ENCODE results near the gene SIN3B.

Gene SIN3B

GRCh38 chr19:16920816-16921529 lies 91.8 kb downstream of the SIN3B start:
- no peaks in the 10 kb centered on the region for H3K9me3 ChIP-seq (ENCODE audit: control insufficient read depth, insufficient read depth, low read depth, low read length)
- CTCF ChIA-PET: interaction anchor here (0.6 to 0.7 kb wide), 2 partner anchors 26 to 533 kb away, joined by 3 to 6 read pairs; no protein-coding TSS in a partner anchor
- no peak overlapping the region for H3K4me3 ChIP-seq (ENCODE audit: low read depth, low read length)
- H3K36me3 ChIP-seq (ENCODE audit: control insufficient read depth in 2 of 2, insufficient read depth in 1 of 2, low read length in 2 of 2): no peaks in the 10 kb centered on the region
- POLR2A ChIA-PET: interaction anchor here (1.0 kb wide), 1 partner anchor 15 kb away, joined by 8 read pairs; no protein-coding TSS in a partner anchor
- no peak overlapping the region for H3K27ac ChIP-seq (ENCODE audit: extremely low read depth, low read depth, low read length)
- H3K4me1 ChIP-seq (ENCODE audit: control insufficient read depth, insufficient read depth, low read length): no peaks in the 10 kb centered on the region
- TF ChIP-seq ZNF169 (tag by site-specific recombination; IDR thresholded peaks at IDR 0.05) (no peak), GLIS1 (tag by site-specific recombination; IDR thresholded peaks at IDR 0.05) (peak; percentile 77), ZNF488 (tag by site-specific recombination; IDR thresholded peaks at IDR 0.05) (no peak), YY2 (tag by site-specific recombination; IDR thresholded peaks at IDR 0.05) (no peak), PRDM10 (tag by site-specific recombination; IDR thresholded peaks at IDR 0.05) (peak; percentile 63), ZSCAN16 (tag by site-specific recombination; IDR thresholded peaks at IDR 0.05) (no peak), ZBTB20 (tag by site-specific recombination; IDR thresholded peaks at IDR 0.05) (no peak), YY1 (tag by site-specific recombination; IDR thresholded peaks at IDR 0.05) (no peak), ZNF302 (tag by site-specific recombination; IDR thresholded peaks at IDR 0.05; ENCODE audit: low read depth) (no peak), BCL6B (tag by site-specific recombination; IDR thresholded peaks at IDR 0.05) (no peak), KLF9 (tag by site-specific recombination; IDR thresholded peaks at IDR 0.05; ENCODE audit: low read depth) (no peak), SETDB1 (IDR thresholded peaks at IDR 0.05; ENCODE audit: insufficient read length, low read length) (no peak), ZNF121 (tag by site-specific recombination; IDR thresholded peaks at IDR 0.05) (no peak), ZNF792 (tag by site-specific recombination; IDR thresholded peaks at IDR 0.05) (no peak), ZNF548 (tag by site-specific recombination; IDR thresholded peaks at IDR 0.05) (no peak), ZNF133 (tag by site-specific recombination; IDR thresholded peaks at IDR 0.05) (no peak), ZNF19 (tag by site-specific recombination; IDR thresholded peaks at IDR 0.05; ENCODE audit: low read depth) (no peak), ZNF112 (tag by site-specific recombination; IDR thresholded peaks at IDR 0.05) (no peak), ZNF658 (tag by site-specific recombination; IDR thresholded peaks at IDR 0.05) (no peak), ZBTB11 (tag by site-specific recombination; conservative IDR thresholded peaks at IDR 0.05; ENCODE audit: low read depth) (no peak), ZFP3 (tag by site-specific recombination; IDR thresholded peaks at IDR 0.05; ENCODE audit: low read depth) (no peak), BCL11A (tag by site-specific recombination; IDR thresholded peaks at IDR 0.05; ENCODE audit: low read depth) (no peak), ZNF747 (tag by site-specific recombination; IDR thresholded peaks at IDR 0.05) (no peak), KLF16 (tag by site-specific recombination; IDR thresholded peaks at IDR 0.05) (no peak), ZNF239 (tag by site-specific recombination; IDR thresholded peaks at IDR 0.05) (no peak), ZNF24 (tag by site-specific recombination; IDR thresholded peaks at IDR 0.05) (no peak), ZBTB21 (tag by site-specific recombination; IDR thresholded peaks at IDR 0.05) (peak; percentile 80), ZNF423 (tag by site-specific recombination; IDR thresholded peaks at IDR 0.05) (no peak), PRDM1 (tag by site-specific recombination; IDR thresholded peaks at IDR 0.05) (no peak), ZIC2 (tag by site-specific recombination; IDR thresholded peaks at IDR 0.05) (0 out of 2 replicates have a peak, but pooled peaks have one; percentile 29), SP7 (tag by site-specific recombination; IDR thresholded peaks at IDR 0.05) (no peak), OVOL3 (tag by site-specific recombination; IDR thresholded peaks at IDR 0.05) (no peak)
